Upper lobe of left lung (tissue), 4 donors: ENCODE measurements around the gene TRIM14.

Source experiments
- CTCF ChIP-seq, 6 experiments: fragments of 450-650 bp in 4 of 6; fragments of 200-600 bp in 2 of 6; sonication (generic) in 2 of 6; IDR thresholded peaks; one replicate each; pipeline ENCODE4 v1.5.1; 2016 to 2019; ENCODE audit warnings: antibody characterized with exemption in 6 of 6
- POLR2AphosphoS5 ChIP-seq, 2 donors: sonication (generic); formaldehyde crosslinking; IDR thresholded peaks; one replicate each; pipeline ENCODE4 v1.5.1; 2017; ENCODE audit warnings: antibody characterized with exemption in 2 of 2

- TF ChIP-seq CTCF (IDR thresholded peaks at IDR 0.05) (no peak), POLR2AphosphoS5 (IDR thresholded peaks at IDR 0.05) (no peak)
Measured at GRCh38 chr9:98022447-98022846, 96.6 kb downstream of the TRIM14 start.
